ENCODE measurements around the gene NFKB2. TPM values are rescaled to one million over a fixed set of nuclear protein-coding genes. Genes with fewer than 3 reads are reported as not detected.

The NFKB2 gene
- total RNA-seq, 6 experiments from 2014 or later, result 7.5 to 46.0 (median 19.4) TPM

DNA sequence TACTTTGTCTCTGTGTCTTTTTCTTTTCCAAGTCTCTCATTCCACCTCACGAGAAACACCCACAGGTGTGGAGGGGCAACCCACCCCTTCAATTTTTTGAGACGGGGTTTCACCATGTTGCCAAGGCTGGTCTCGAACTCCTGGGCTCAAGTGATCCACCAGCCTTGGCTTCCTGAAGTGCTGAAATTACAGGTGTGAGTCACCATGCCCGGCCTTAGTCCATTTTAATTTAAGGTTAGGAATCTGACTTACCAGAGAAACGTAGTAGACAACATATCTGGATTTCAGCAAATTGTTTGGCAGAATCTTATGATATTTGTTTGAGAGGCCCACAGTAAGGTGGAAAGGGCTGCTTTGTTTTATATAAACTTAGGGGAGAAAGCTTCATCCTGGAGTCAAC is 3.2 kb upstream of the NFKB2 start:
- TF ChIP-seq, protein P1, sequence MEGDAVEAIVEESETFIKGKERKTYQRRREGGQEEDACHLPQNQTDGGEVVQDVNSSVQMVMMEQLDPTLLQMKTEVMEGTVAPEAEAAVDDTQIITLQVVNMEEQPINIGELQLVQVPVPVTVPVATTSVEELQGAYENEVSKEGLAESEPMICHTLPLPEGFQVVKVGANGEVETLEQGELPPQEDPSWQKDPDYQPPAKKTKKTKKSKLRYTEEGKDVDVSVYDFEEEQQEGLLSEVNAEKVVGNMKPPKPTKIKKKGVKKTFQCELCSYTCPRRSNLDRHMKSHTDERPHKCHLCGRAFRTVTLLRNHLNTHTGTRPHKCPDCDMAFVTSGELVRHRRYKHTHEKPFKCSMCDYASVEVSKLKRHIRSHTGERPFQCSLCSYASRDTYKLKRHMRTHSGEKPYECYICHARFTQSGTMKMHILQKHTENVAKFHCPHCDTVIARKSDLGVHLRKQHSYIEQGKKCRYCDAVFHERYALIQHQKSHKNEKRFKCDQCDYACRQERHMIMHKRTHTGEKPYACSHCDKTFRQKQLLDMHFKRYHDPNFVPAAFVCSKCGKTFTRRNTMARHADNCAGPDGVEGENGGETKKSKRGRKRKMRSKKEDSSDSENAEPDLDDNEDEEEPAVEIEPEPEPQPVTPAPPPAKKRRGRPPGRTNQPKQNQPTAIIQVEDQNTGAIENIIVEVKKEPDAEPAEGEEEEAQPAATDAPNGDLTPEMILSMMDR (IDR thresholded peaks at IDR 0.05), result no peak
- no peak for TF ChIP-seq POLR2A (IDR thresholded peaks at IDR 0.05)
- Histone ChIP-seq H3K4me1 (peaks cover 0 to 12% (median 2%) of the 10 kb centered on the region in 4 donors), H3K27ac (no peak overlapping the region), H3K36me3 (no peaks in the 10 kb centered on the region), H3K4me3 (no peak overlapping the region), H3K9me3 (no peaks in the 10 kb centered on the region), H3K27me3 (no peaks in the 10 kb centered on the region)
- intact Hi-C loops (cut with DNase I), result no loop called here
- WGBS (ENCODE audit: insufficient coverage, low coverage, low lambda C conversion rate, missing lambda C conversion rate), result 66% methylated on average over 4 of the region's 5 CpGs
- peak in 1 of 3 donors; percentile 6 for DNase-seq
- no peak for ATAC-seq

GRCh38 chr10:102393411-102394078 is 2.0 kb upstream of the NFKB2 start:
- intact Hi-C loops (cut with DNase I), result no loop called here
- ATAC-seq, result no peak
- DNase-seq, result no peak
- H3K4me1 ChIP-seq, result peaks cover 0 to 12% (median 2%) of the 10 kb centered on the region in 4 donors
- H3K27ac ChIP-seq, result peak overlapping the region; percentile 95 to 96 (median 96)
- TF ChIP-seq, protein P1 (IDR thresholded peaks at IDR 0.05), result peak in 2 of 4 donors; percentile 97
- TF ChIP-seq POLR2A (IDR thresholded peaks at IDR 0.05), result no peak
- H3K9me3 ChIP-seq, result no peaks in the 10 kb centered on the region
- WGBS (ENCODE audit: insufficient coverage, low coverage, low lambda C conversion rate, missing lambda C conversion rate), result 26% methylated on average over 18 of the region's 30 CpGs
- peak overlapping the region; percentile 50 to 67 (median 67) for H3K4me3 ChIP-seq
- H3K36me3 ChIP-seq, result peaks cover 0 to 9% (median 0%) of the 10 kb centered on the region in 4 donors
- no peaks in the 10 kb centered on the region for H3K27me3 ChIP-seq

DNA sequence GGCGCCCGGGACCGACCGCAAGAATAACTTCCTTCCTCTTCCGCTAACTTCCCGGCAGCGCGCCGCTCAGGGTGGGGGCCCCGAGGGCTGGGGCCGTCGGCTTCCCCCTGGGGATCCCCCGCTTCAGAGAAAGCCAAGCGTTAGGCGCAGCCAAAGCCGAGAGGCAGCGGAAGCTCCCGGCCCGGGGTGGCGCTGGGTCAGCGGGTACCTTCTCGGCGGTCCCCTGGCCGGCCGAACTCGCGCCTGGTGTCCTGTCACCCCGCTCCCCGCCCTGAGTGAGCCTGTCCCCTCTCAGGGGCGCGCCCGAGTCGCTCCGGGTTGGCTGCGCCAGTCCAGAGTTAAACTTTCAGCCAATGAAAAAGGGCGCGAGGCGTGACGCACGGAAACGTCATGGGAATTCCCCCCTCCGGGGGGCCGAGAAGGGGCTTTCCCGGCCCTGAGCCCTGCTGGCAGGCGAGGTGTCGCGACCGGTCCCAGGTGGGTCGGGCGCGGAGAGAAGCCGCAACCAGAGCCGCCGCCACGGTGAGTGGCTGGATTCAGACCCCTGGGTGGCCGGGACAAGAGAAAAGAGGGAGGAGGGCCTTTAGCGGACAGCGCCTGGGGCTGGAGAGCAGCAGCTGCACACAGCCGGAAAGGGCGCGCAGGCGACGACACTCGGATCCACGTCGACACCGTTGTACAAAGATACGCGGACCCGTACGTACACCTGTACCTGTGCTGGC is 1.3 kb upstream of the NFKB2 start:
- DNase-seq, result peak; percentile 96 to 98 (median 97)
- peaks cover 0 to 9% (median 0%) of the 10 kb centered on the region in 4 donors for H3K36me3 ChIP-seq
- H3K4me3 ChIP-seq, result peak overlapping the region; percentile 50 to 67 (median 67)
- WGBS (ENCODE audit: insufficient coverage, low coverage, low lambda C conversion rate, missing lambda C conversion rate), result 0% methylated on average over 11 of the region's 71 CpGs
- H3K27ac ChIP-seq, result peak overlapping the region; percentile 95 to 96 (median 96)
- H3K27me3 ChIP-seq, result no peaks in the 10 kb centered on the region
- peak; percentile 84 to 93 (median 86) for ATAC-seq
- peaks cover 0 to 12% (median 2%) of the 10 kb centered on the region in 4 donors for H3K4me1 ChIP-seq
- peak; percentile 92 for TF ChIP-seq POLR2A (IDR thresholded peaks at IDR 0.05)
- TF ChIP-seq, protein P1 (IDR thresholded peaks at IDR 0.05), result peak; percentile 2 to 96 (median 54)
- intact Hi-C loops (cut with DNase I), result no loop called here
- no peaks in the 10 kb centered on the region for H3K9me3 ChIP-seq

GRCh38 chr10:102394801-102395399 is 605 bp upstream of the NFKB2 start:
- Histone ChIP-seq H3K36me3 (peaks cover 0 to 9% (median 0%) of the 10 kb centered on the region in 4 donors), H3K9me3 (no peaks in the 10 kb centered on the region), H3K27me3 (no peaks in the 10 kb centered on the region), H3K27ac (peak overlapping the region; percentile 95 to 96 (median 96)), H3K4me1 (peaks cover 0 to 15% (median 2%) of the 10 kb centered on the region in 4 donors), H3K4me3 (peak overlapping the region; percentile 50 to 67 (median 67))
- 0% methylated on average over 9 of the region's 35 CpGs for WGBS (ENCODE audit: insufficient coverage, low coverage, low lambda C conversion rate, missing lambda C conversion rate)
- TF ChIP-seq, protein P1 (IDR thresholded peaks at IDR 0.05), result no peak
- TF ChIP-seq POLR2A (IDR thresholded peaks at IDR 0.05), result no peak
- intact Hi-C loops (cut with DNase I), result no loop called here
- peak in 2 of 4 donors; percentile 1 for ATAC-seq
- no peak for DNase-seq
